ENCODE measurements around the gene CAMK2B. TPM values are rescaled to one million over a fixed set of nuclear protein-coding genes. Genes with fewer than 3 reads are reported as not detected.

The CAMK2B gene
- total RNA-seq = 1 to 10 TPM; 2.4 to 4.4 TPM
- 10 to 100 TPM in 1 of 2 donors, not detected in 1; 12.8 TPM for polyA plus RNA-seq
- long read RNA-seq, donor 1, partial matches to known transcripts = 0 of 7 reads
- long read RNA-seq, donor 1, other reads (novel, unspliced or antisense) = 7 of 7 reads
- long read RNA-seq, donor 2 = 0 reads

DNA sequence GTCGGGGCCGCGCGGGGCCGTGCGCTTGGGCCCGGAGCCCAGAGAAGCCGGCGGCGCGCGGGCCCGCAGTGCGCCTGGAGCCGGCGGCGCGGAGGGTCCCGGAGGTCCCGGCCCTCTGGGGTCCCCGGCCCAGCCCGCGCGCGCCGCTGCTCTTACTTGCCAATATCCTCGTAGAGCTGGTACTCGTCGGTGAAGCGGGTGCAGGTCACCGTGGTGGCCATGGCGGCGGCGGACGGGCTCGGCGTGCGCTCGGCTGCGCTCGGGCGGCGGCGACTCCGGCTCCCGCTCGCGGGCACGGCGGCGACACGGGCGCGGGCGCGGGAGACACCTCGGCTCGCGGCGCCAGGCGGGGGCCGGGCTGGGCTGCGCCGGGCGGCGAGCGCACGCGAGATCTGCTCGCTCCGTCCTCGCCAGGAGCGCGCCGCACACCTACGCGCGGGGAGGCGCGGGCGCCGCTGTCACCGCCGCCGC lies at the start of gene CAMK2B:
Gene CAMK2B (minus strand): TSS at position 394 of the 471 bp plus-strand sequence. CDS start 173 bp downstream, at position 221.
- intact Hi-C loops (cut with DNase I) = no loop called here
- H3K27ac ChIP-seq (ENCODE audit: low read depth in 1 of 2, low read length in 2 of 2) = no peak within 1 kb of the TSS
- no peak for ATAC-seq (ENCODE audit: low FRiP score)

DNA sequence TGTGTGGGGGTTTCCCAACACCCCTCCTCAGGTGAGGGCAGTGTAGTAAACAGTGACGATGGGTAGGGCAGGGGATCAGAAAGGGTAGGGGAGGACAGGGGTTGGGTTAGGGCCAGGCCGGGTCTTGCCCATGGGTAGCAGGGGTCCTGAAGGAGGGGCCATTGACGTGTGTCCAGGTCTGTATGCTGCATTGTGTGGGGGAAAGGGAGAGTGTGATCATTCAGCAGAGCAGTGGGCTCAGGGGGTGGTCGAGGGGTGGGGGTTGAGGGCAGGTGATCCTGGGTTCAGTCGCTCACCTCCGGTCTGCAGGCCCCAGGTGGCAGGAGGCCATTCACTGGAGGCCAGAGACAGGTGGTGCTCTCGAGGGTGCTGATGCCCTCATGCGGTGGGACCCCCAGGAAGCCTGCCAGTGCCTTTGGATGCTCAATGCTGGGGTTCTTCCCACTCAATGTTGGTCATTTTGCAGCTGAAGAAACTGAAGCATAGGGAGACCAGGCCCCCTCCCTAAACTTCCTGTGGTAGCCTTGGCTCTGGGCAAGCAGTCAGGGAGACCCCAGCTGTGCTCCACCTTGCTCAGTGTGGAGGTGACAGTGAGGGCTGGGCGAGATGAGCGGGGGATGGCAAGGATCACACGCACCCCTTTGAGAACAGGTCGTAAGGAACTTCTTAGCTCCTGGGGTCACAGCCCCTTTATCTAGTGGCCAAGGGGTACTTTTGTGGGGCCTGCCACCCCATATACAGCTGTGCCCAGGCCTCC lies 48.8 kb upstream of the CAMK2B start:
- H3K4me1 ChIP-seq (ENCODE audit: control insufficient read depth in 1 of 2, insufficient read depth in 2 of 2, low read length in 2 of 2) = no peaks in the 10 kb centered on the region
- no peaks in the 10 kb centered on the region for H3K9me3 ChIP-seq (ENCODE audit: control insufficient read depth, low read length)
- intact Hi-C loops (cut with DNase I) = no loop called here
- no peaks in the 10 kb centered on the region for H3K27me3 ChIP-seq (ENCODE audit: control insufficient read depth in 1 of 2, insufficient read depth in 2 of 2, low read length in 1 of 2)
- DNase-seq (peak in 1 of 2 donors; percentile 51), ATAC-seq (ENCODE audit: low FRiP score) (no peak)
- 76 to 81% methylated on average over 12 of the region's 12 CpGs for WGBS, 2 donors
- no peaks in the 10 kb centered on the region for H3K36me3 ChIP-seq (ENCODE audit: control insufficient read depth in 1 of 2, insufficient read depth in 2 of 2, low read length in 1 of 2)
- no peak overlapping the region for H3K4me3 ChIP-seq (ENCODE audit: low read length in 2 of 2)
- no peak overlapping the region for H3K27ac ChIP-seq (ENCODE audit: low read depth in 1 of 2, low read length in 2 of 2)

More for the DNA sequence above, at the start of gene CAMK2B:
- H3K9me3 ChIP-seq (ENCODE audit: control insufficient read depth, low read length) = no peaks in the 10 kb centered on the region
- no peaks in the 10 kb centered on the region for H3K36me3 ChIP-seq (ENCODE audit: control insufficient read depth in 1 of 2, insufficient read depth in 2 of 2, low read length in 1 of 2)
- H3K27me3 ChIP-seq (ENCODE audit: control insufficient read depth in 1 of 2, insufficient read depth in 2 of 2, low read length in 1 of 2) = no peaks in the 10 kb centered on the region
- no peak for DNase-seq
- WGBS, 2 donors = 1% methylated on average over 33 to 85 of the region's 85 CpGs
- H3K4me3 ChIP-seq (ENCODE audit: low read length in 2 of 2) = peak within 1 kb of the TSS; percentile 36 to 58
- no peaks in the 10 kb centered on the region for H3K4me1 ChIP-seq (ENCODE audit: control insufficient read depth in 1 of 2, insufficient read depth in 2 of 2, low read length in 2 of 2)

DNA sequence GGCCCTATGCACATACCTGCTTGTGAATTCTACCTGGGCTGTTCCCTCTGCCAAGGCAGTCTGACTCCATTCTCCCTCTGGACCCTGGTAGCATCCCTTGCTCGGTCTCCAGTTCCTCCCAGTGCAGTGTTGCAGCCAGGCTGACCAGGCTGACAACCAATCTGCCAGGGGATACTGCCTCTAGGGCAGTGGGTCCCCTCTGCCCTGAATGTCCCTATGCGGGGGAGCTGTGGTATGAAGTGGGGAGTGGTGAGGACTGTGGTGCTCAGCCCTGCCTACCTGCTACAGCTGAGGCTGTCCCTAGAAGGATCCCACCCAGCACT lies 48.0 kb upstream of the CAMK2B start:
- WGBS, 2 donors = 67 to 79% methylated on average over 2 of the region's 2 CpGs
- intact Hi-C loops (cut with DNase I) = no loop called here
- ATAC-seq (ENCODE audit: low FRiP score) = peak; percentile 16
- Histone ChIP-seq H3K36me3 (ENCODE audit: control insufficient read depth in 1 of 2, insufficient read depth in 2 of 2, low read length in 1 of 2) (no peaks in the 10 kb centered on the region), H3K4me1 (ENCODE audit: control insufficient read depth in 1 of 2, insufficient read depth in 2 of 2, low read length in 2 of 2) (no peaks in the 10 kb centered on the region), H3K4me3 (ENCODE audit: low read length in 2 of 2) (no peak overlapping the region), H3K27ac (ENCODE audit: low read depth in 1 of 2, low read length in 2 of 2) (no peak overlapping the region), H3K9me3 (ENCODE audit: control insufficient read depth, low read length) (no peaks in the 10 kb centered on the region), H3K27me3 (ENCODE audit: control insufficient read depth in 1 of 2, insufficient read depth in 2 of 2, low read length in 1 of 2) (no peaks in the 10 kb centered on the region)
- DNase-seq = peak in 1 of 2 donors; percentile 39

DNA sequence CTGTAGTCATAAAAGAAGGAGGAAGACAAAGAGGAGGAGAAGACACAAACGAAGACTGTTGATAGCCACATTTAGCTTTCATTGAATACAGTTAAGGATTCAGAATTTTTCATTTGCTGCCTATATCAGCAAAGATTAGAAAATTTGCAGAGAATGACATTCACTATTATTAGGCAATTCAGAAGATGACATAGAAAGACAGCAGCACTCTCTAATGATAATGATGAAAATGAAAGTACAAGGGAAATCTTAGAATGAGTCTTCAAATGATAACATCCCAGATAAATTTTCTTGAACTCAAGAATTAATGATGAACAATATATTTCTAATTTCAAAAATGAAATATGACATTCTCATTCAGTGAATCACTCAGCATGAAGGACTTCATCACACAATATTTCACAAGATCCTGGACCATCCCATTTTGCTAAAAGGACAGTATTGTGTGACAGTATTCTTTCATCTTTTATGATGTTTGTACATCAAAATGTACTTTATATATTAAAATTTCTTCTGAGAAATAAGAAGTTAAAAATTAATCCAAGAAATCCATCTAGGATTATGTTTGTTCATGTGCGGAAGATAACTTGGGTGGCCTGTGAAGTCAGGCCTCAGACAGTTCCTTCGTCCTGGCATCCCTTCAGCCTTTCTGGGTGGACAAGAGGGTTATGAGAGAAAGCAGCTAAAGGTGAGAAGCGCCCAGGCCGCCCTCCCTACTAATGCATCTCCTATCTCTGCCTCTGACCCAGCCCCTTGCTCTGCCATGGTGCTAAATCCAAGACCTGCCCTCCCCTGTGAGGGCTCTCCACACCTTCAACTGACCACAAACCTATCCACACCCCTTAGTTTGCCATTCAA lies 47.4 kb upstream of the CAMK2B start:
- H3K27ac ChIP-seq (ENCODE audit: low read depth in 1 of 2, low read length in 2 of 2) = no peak overlapping the region
- DNase-seq (no peak), ATAC-seq (ENCODE audit: low FRiP score) (no peak)
- intact Hi-C loops (cut with DNase I) = no loop called here
- H3K36me3 ChIP-seq (ENCODE audit: control insufficient read depth in 1 of 2, insufficient read depth in 2 of 2, low read length in 1 of 2) = no peaks in the 10 kb centered on the region
- H3K4me3 ChIP-seq (ENCODE audit: low read length in 2 of 2) = no peak overlapping the region
- 82% methylated on average over 5 of the region's 5 CpGs for WGBS, 2 donors
- no peaks in the 10 kb centered on the region for H3K27me3 ChIP-seq (ENCODE audit: control insufficient read depth in 1 of 2, insufficient read depth in 2 of 2, low read length in 1 of 2)
- H3K9me3 ChIP-seq (ENCODE audit: control insufficient read depth, low read length) = no peaks in the 10 kb centered on the region
- no peaks in the 10 kb centered on the region for H3K4me1 ChIP-seq (ENCODE audit: control insufficient read depth in 1 of 2, insufficient read depth in 2 of 2, low read length in 2 of 2)

DNA sequence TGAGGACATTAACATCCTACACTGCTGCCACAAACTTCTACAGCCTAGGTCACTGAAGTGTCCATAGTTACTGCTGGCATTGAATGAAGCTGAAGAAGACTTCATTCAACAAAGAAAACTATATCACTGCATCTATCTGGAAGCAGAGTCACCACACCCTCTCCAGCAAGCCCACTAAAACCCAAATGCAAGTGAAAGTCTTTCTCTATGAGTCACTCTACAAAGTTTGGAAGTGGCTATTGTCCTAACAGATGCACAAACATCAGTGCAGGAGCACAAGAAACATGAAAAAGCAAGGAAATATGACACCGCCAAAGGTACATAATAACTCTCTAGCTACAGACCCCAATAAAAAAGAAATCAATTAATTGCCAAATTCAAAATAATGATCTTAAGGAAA lies 43.5 kb upstream of the CAMK2B start:
- Histone ChIP-seq H3K27me3 (ENCODE audit: control insufficient read depth in 1 of 2, insufficient read depth in 2 of 2, low read length in 1 of 2) (no peaks in the 10 kb centered on the region), H3K36me3 (ENCODE audit: control insufficient read depth in 1 of 2, insufficient read depth in 2 of 2, low read length in 1 of 2) (no peaks in the 10 kb centered on the region), H3K4me1 (ENCODE audit: control insufficient read depth in 1 of 2, insufficient read depth in 2 of 2, low read length in 2 of 2) (no peaks in the 10 kb centered on the region), H3K9me3 (ENCODE audit: control insufficient read depth, low read length) (no peaks in the 10 kb centered on the region), H3K4me3 (ENCODE audit: low read length in 2 of 2) (no peak overlapping the region), H3K27ac (ENCODE audit: low read depth in 1 of 2, low read length in 2 of 2) (no peak overlapping the region)
- ATAC-seq (ENCODE audit: low FRiP score) (no peak), DNase-seq (no peak)
- 94 to 100% methylated on average over 1 of the region's 1 CpG for WGBS, 2 donors
- intact Hi-C loops (cut with DNase I) = no loop called here

DNA sequence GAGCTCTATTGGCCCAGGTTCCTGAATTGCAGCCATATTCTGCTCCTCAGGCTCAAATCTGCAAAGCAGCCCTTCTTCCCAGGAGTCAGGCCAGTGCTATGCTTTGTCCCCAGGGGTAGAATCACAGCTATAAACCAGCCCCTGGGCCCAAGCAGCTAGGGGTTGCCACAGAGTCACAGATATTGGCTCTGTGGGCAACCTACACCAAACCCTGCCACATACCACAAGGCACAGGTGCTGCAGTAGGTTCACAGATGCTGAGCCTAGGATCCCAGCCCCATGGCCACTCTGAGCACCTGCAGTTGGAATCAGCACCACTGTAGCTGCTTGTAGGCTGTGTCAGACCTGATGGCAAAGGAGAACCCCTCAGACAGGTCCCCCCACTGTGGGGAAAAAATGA lies 43.1 kb upstream of the CAMK2B start:
- intact Hi-C loops (cut with DNase I) = no loop called here
- Histone ChIP-seq H3K4me1 (ENCODE audit: control insufficient read depth in 1 of 2, insufficient read depth in 2 of 2, low read length in 2 of 2) (no peaks in the 10 kb centered on the region), H3K4me3 (ENCODE audit: low read length in 2 of 2) (no peak overlapping the region), H3K27me3 (ENCODE audit: control insufficient read depth in 1 of 2, insufficient read depth in 2 of 2, low read length in 1 of 2) (no peaks in the 10 kb centered on the region), H3K27ac (ENCODE audit: low read depth in 1 of 2, low read length in 2 of 2) (no peak overlapping the region), H3K36me3 (ENCODE audit: control insufficient read depth in 1 of 2, insufficient read depth in 2 of 2, low read length in 1 of 2) (no peaks in the 10 kb centered on the region), H3K9me3 (ENCODE audit: control insufficient read depth, low read length) (no peaks in the 10 kb centered on the region)
- ATAC-seq (ENCODE audit: low FRiP score) = no peak
- DNase-seq = no peak

DNA sequence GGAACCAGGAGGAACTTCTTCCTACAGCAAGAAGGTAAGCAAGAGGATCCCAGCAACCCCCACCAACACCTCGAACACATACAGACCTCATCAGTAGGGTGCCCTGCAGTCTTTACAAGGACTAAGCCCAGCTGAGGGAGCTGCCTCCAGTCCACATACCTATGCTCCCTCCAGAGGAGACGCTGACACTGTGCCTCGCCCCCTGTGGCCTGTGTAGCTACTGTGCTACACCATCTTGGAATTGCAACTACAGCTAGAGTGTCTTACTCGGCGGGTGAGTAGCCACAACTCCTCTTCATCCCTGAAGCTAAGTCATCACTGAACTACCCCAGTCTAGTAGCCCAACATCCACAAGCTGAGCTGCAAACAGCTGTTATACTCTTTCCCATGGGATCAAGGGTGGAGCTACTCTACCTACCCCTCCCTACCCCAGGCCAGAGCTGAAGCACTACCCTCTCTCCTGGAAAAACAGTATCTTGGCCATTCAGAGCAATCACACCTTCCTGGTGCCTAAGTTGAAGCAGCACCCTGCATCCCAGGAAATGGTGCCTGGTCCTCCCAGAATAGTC lies 42.2 kb upstream of the CAMK2B start:
- Histone ChIP-seq H3K4me3 (ENCODE audit: low read length in 2 of 2) (no peak overlapping the region), H3K27ac (ENCODE audit: low read depth in 1 of 2, low read length in 2 of 2) (no peak overlapping the region), H3K9me3 (ENCODE audit: control insufficient read depth, low read length) (no peaks in the 10 kb centered on the region), H3K4me1 (ENCODE audit: control insufficient read depth in 1 of 2, insufficient read depth in 2 of 2, low read length in 2 of 2) (no peaks in the 10 kb centered on the region), H3K36me3 (ENCODE audit: control insufficient read depth in 1 of 2, insufficient read depth in 2 of 2, low read length in 1 of 2) (no peaks in the 10 kb centered on the region), H3K27me3 (ENCODE audit: control insufficient read depth in 1 of 2, insufficient read depth in 2 of 2, low read length in 1 of 2) (no peaks in the 10 kb centered on the region)
- ATAC-seq (ENCODE audit: low FRiP score) (no peak), DNase-seq (no peak)
- WGBS, 2 donors = 90 to 93% methylated on average over 5 of the region's 5 CpGs
- intact Hi-C loops (cut with DNase I) = no loop called here

DNA sequence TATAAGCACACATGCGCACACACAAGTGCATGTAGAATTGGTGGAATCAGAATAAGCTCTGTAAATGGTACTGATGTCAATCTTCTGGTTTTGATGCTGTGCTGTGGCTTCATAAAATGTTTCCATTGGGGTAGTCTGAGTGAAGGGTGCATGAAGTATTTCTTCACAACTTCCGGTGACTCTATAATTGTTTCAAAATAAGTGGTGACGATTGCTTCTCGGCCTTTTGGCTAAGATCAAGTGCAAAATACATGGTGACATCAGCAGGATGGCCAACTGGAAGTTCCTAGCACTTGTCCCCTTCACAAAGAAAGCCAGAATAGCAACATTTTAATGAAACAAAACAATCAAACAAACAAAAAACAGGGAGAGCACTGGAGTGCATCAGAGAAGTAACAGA lies 41.6 kb upstream of the CAMK2B start:
- intact Hi-C loops (cut with DNase I) = no loop called here
- no peak overlapping the region for H3K4me3 ChIP-seq (ENCODE audit: low read length in 2 of 2)
- H3K27ac ChIP-seq (ENCODE audit: low read depth in 1 of 2, low read length in 2 of 2) = no peak overlapping the region
- no peaks in the 10 kb centered on the region for H3K27me3 ChIP-seq (ENCODE audit: control insufficient read depth in 1 of 2, insufficient read depth in 2 of 2, low read length in 1 of 2)
- H3K9me3 ChIP-seq (ENCODE audit: control insufficient read depth, low read length) = no peaks in the 10 kb centered on the region
- no peaks in the 10 kb centered on the region for H3K36me3 ChIP-seq (ENCODE audit: control insufficient read depth in 1 of 2, insufficient read depth in 2 of 2, low read length in 1 of 2)
- ATAC-seq (ENCODE audit: low FRiP score) = no peak
- WGBS, 2 donors = 81 to 86% methylated on average over 4 of the region's 4 CpGs
- DNase-seq = no peak
- H3K4me1 ChIP-seq (ENCODE audit: control insufficient read depth in 1 of 2, insufficient read depth in 2 of 2, low read length in 2 of 2) = no peaks in the 10 kb centered on the region
